Ovary (tissue), 3 donors: ENCODE measurements around the gene NPTXR.

Source experiments
- CTCF ChIP-seq, 3 donors: fragments of 450-650 bp in 2 of 3; fragments of 200-600 bp in 1 of 3; IDR thresholded peaks; one replicate each; pipeline versions ENCODE4 v1.5.1 to v1.8.0; 2016 to 2022; ENCODE audit warnings: antibody characterized with exemption in 3 of 3, mild to moderate bottlenecking in 1 of 3
- POLR2A ChIP-seq: fragments of 450-650 bp; IDR thresholded peaks from one replicate; pipeline ENCODE4 v1.6.1; 2017; ENCODE audit warnings: antibody characterized with exemption, mild to moderate bottlenecking, moderate library complexity
- donor health status: DM: no; HTN: no; CAD: no.

GRCh38 chr22:38873469-38874411 is 29.9 kb upstream of the NPTXR start:
- TF ChIP-seq POLR2A (no peak), CTCF (IDR thresholded peaks at IDR 0.05) (no peak)
